SU-DHL-6 (cell line): Measurements from ENCODE around the gene EPHB2.

ENCODE experiments used
- H2AFZ ChIP-seq: fragments of 200-600 bp; sonication (generic); 2 replicates; pipeline ENCODE4 v1.6.1; 2014; ENCODE audit warnings: low read depth, mild to moderate bottlenecking, moderate library complexity, mixed read lengths, antibody characterized with exemption, low read length; ENCODE audit not compliant: severe bottlenecking
- H3F3A ChIP-seq: fragments of 200-600 bp; shearing (Covaris generic); 2 replicates; pipeline ENCODE4 v1.6.0; 2016; ENCODE audit warnings: antibody characterized with exemption, mild to moderate bottlenecking; ENCODE audit not compliant: insufficient read depth
- H3K27ac ChIP-seq: fragments of 200-600 bp; sonication (generic); 2 replicates; pipeline ENCODE4 v1.5.1; 2016; ENCODE audit warnings: low read depth, mild to moderate bottlenecking, low read length, moderate library complexity, mixed read lengths
- H3K27me3 ChIP-seq: fragments of 200-600 bp; sonication (generic), shearing (Covaris generic); 2 replicates; pipeline ENCODE4 v1.6.0; 2014; ENCODE audit warnings: mild to moderate bottlenecking, low read length
- H3K36me3 ChIP-seq: fragments of 200-600 bp; sonication (generic); 2 replicates; pipeline ENCODE4 v1.6.1; 2014; ENCODE audit warnings: mild to moderate bottlenecking, low read length, mixed read lengths
- H3K4me2 ChIP-seq: fragments of 300-600, 200-600 bp; shearing (Covaris generic), sonication (generic); 2 replicates; pipeline ENCODE4 v1.6.0; 2014; ENCODE audit warnings: low read length, low read depth, mild to moderate bottlenecking; ENCODE audit not compliant: poor library complexity, severe bottlenecking
- H3K4me3 ChIP-seq: fragments of 200-600 bp; sonication (generic); 2 replicates; pipeline ENCODE4 v1.5.1; 2014; ENCODE audit warnings: antibody characterized with exemption, low read length, mild to moderate bottlenecking, mixed read lengths; ENCODE audit not compliant: insufficient read depth, poor library complexity, severe bottlenecking
- H3K79me2 ChIP-seq: fragments of 200-600 bp; sonication (generic); 2 replicates; pipeline ENCODE4 v1.6.1; 2014; ENCODE audit warnings: mild to moderate bottlenecking, low read length, moderate library complexity; ENCODE audit not compliant: insufficient read depth
- H3K9ac ChIP-seq: fragments of 200-600 bp; sonication (generic); 2 replicates; pipeline ENCODE4 v1.7.0; 2014; ENCODE audit warnings: mild to moderate bottlenecking, low read length
- H3K9me2 ChIP-seq: fragments of 200-600 bp; sonication (generic); replicated peaks from 2 replicates; pipeline ENCODE4 v1.6.1; 2014; ENCODE audit warnings: low read length; ENCODE audit not compliant: insufficient read depth
- H3K9me3 ChIP-seq: fragments of 200-600 bp; sonication (generic); 2 replicates; pipeline ENCODE4 v1.6.1; 2014; ENCODE audit warnings: low read length, mixed read lengths; ENCODE audit not compliant: insufficient read depth
- H4K20me1 ChIP-seq: fragments of 200-600 bp; sonication (generic); 2 replicates; pipeline ENCODE4 v1.6.1; 2014; ENCODE audit warnings: low read depth, mild to moderate bottlenecking, antibody characterized with exemption, low read length, moderate library complexity, mixed read lengths
- CTCF ChIP-seq: fragments of 200-600 bp; sonication (generic); IDR thresholded peaks from one replicate; pipeline ENCODE4 v1.5.1; 2017; ENCODE audit warnings: antibody characterized with exemption, mild to moderate bottlenecking, low read length, moderate library complexity; ENCODE audit not compliant: insufficient read depth, poor library complexity, severe bottlenecking
- EZH2phosphoT487 ChIP-seq: fragments of 200-600 bp; sonication (generic), shearing (Covaris generic); conservative IDR thresholded peaks from 2 replicates; pipeline ENCODE4 v1.6.1; 2018; ENCODE audit warnings: mild to moderate bottlenecking, antibody characterized with exemption, low read length, moderate library complexity, mixed read lengths

EPHB2 gene

GRCh38 chr1:22957066-22957465 lies 246.4 kb downstream of the EPHB2 start:
- Histone ChIP-seq H3K9me2 (no peaks in the 10 kb centered on the region), H3K9me3 (no peaks in the 10 kb centered on the region), H3K4me3 (no peak overlapping the region), H3K79me2 (no peaks in the 10 kb centered on the region), H3K27ac (no peak overlapping the region), H3K36me3 (no peaks in the 10 kb centered on the region), H3K4me2 (no peak overlapping the region), H3F3A (no peaks in the 10 kb centered on the region), H3K9ac (no peak overlapping the region), H2AFZ (no peak overlapping the region), H4K20me1 (no peaks in the 10 kb centered on the region), H3K27me3 (no peaks in the 10 kb centered on the region)
- TF ChIP-seq EZH2phosphoT487 (no peak), CTCF (no peak)

- Histone ChIP-seq H3K79me2 (no peaks in the 10 kb centered on the region), H3K36me3 (no peaks in the 10 kb centered on the region), H4K20me1 (no peaks in the 10 kb centered on the region), H3K4me2 (no peak overlapping the region), H3K4me3 (no peak overlapping the region), H3K9ac (no peak overlapping the region), H3K27ac (no peak overlapping the region), H2AFZ (no peak overlapping the region), H3F3A (no peaks in the 10 kb centered on the region), H3K9me2 (no peaks in the 10 kb centered on the region), H3K9me3 (no peaks in the 10 kb centered on the region), H3K27me3 (no peaks in the 10 kb centered on the region)
- no peak for TF ChIP-seq EZH2phosphoT487
- no peak for TF ChIP-seq CTCF
These were observed 247.9 kb downstream of the EPHB2 start for GRCh38 chr1:22958556-22958955.

GRCh38 chr1:22959545-22960360 lies 249.1 kb downstream of the EPHB2 start:
- no peak for TF ChIP-seq CTCF
- H3K9ac ChIP-seq = no peak overlapping the region

More at GRCh38 chr1:22959545-22960360, 249.1 kb downstream of the EPHB2 start:
- no peak overlapping the region for H3K4me2 ChIP-seq
- H3K27ac ChIP-seq = no peak overlapping the region
- no peaks in the 10 kb centered on the region for H3K36me3 ChIP-seq
- H3K27me3 ChIP-seq = no peaks in the 10 kb centered on the region
- no peaks in the 10 kb centered on the region for H3K79me2 ChIP-seq
- H3K9me3 ChIP-seq = no peaks in the 10 kb centered on the region
- no peak overlapping the region for H3K4me3 ChIP-seq
- no peaks in the 10 kb centered on the region for H3K9me2 ChIP-seq
- H4K20me1 ChIP-seq = no peaks in the 10 kb centered on the region
- H3F3A ChIP-seq = no peaks in the 10 kb centered on the region
- H2AFZ ChIP-seq = no peak overlapping the region
